Measurements from ENCODE around the gene ING3. TPM values are rescaled to one million over a fixed set of nuclear protein-coding genes. Genes with fewer than 3 reads are reported as not detected.
A peak's percentile ranks its signal among the peaks of the same experiment; 100 is the strongest.

ING3 gene
- total and polyA plus RNA-seq, 9 of the 15 experiments (the other 6 are each of a cell fraction or from before 2014, with no cell fraction given) = 22.8 to 233 (median 50.4) TPM

GRCh38 chr7:121023683-121024511, 73.3 kb downstream of the ING3 start (continued):
- TF ChIP-seq GTF3C2 (IDR thresholded peaks at IDR 0.05; ENCODE audit: borderline replicate concordance, extremely low read depth, insufficient read length) = no peak
- TF ChIP-seq HMBOX1 (IDR thresholded peaks at IDR 0.05) = 0 out of 2 replicates have a peak, but pooled peaks have one; percentile 30
- TF ChIP-seq ESRRB (CRISPR knock-in tag; IDR thresholded peaks at IDR 0.05; ENCODE audit: borderline replicate concordance) = no peak
- TF ChIP-seq CCNT2 (IDR thresholded peaks at IDR 0.05; ENCODE audit: borderline replicate concordance, extremely low read depth, insufficient read length, low read depth, low read length) = no peak
- 0 out of 4 replicates have a peak, but pooled peaks of 1 of the 2 experiments have one; percentile 23 for TF ChIP-seq FOXK2 (conservative IDR thresholded peaks at IDR 0.05 in 1 of 2, IDR thresholded peaks at IDR 0.05 in 1 of 2; ENCODE audit: low read depth in 2 of 2)
- 0 out of 2 replicates have a peak, but pooled peaks have one; percentile 27 for TF ChIP-seq NFRKB (IDR thresholded peaks at IDR 0.05; ENCODE audit: low read depth)
- no peak for TF ChIP-seq PPARD (CRISPR knock-in tag; IDR thresholded peaks at IDR 0.05)
- TF ChIP-seq NUFIP1 (IDR thresholded peaks at IDR 0.05; ENCODE audit: partially characterized antibody) = no peak
- no peak for TF ChIP-seq HOXB6 (CRISPR knock-in tag; IDR thresholded peaks at IDR 0.05; ENCODE audit: borderline replicate concordance)
- TF ChIP-seq ZNF175 (CRISPR knock-in tag; IDR thresholded peaks at IDR 0.05; ENCODE audit: low read depth) = no peak
- TF ChIP-seq TRIM24 (IDR thresholded peaks at IDR 0.05) = no peak
- no peak for TF ChIP-seq ESRRA (IDR thresholded peaks at IDR 0.05; ENCODE audit: borderline replicate concordance, low read depth)
- 0 out of 2 replicates have a peak, but pooled peaks have one; percentile 54 for TF ChIP-seq MBD1 (CRISPR knock-in tag; IDR thresholded peaks at IDR 0.05)
- no peak for TF ChIP-seq ZNF57 (CRISPR knock-in tag; IDR thresholded peaks at IDR 0.05)
- TF ChIP-seq UBTF (IDR thresholded peaks at IDR 0.05; ENCODE audit: borderline replicate concordance in 1 of 2, low read depth in 2 of 2, low read length in 2 of 2) = no peak
- no peak for TF ChIP-seq NCOA6 (IDR thresholded peaks at IDR 0.05)
- TF ChIP-seq ZNF239 (CRISPR knock-in tag; IDR thresholded peaks at IDR 0.05) = no peak
- no peak for TF ChIP-seq TSC22D4 (tag; IDR thresholded peaks at IDR 0.05)
